ENCODE measurements around the gene ZCCHC7.
"Not testable (repeated sequence)": the region's sequence is repeated elsewhere in the genome, so short reads cannot be mapped to it uniquely, and the experiment has no call there.

Gene ZCCHC7

GRCh38 chr9:37163299-37163698, 42.9 kb downstream of the ZCCHC7 start:
- no peak overlapping the region for H3K4me3 ChIP-seq (ENCODE audit: low read depth, low read length)
- ChIA-PET POLR2A (no interaction called here), CTCF (no interaction called here)
- no peak for DNase-seq (ENCODE audit: low read depth, low spot score)
- TF ChIP-seq CTCF (IDR thresholded peaks at IDR 0.05; ENCODE audit: insufficient read depth, low read length, missing control alignments), result no peak

DNA sequence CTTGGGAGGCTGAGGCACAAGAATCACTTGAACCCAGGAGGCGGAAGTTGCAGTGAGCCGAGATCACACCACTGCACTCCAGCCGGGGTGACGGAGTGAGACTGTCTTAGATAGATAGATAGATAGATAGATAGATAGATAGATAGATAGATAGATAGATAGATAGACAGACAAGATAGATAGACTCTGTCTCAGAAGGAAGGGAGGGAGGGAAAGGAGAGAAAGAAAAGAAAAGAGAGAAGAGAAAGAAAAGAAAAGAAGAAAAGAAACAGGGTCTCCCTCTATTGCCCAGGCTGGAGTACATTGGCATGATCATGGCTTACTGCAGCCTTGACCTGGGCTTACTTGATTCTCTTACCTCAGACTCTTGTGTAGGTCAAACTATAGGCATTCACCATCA, 44.0 kb downstream of the ZCCHC7 start:
- POLR2A ChIA-PET; DNase-seq (ENCODE audit: low read depth, low spot score); H3K4me3 ChIP-seq (ENCODE audit: low read depth, low read length); CTCF ChIA-PET: not testable (repeated sequence)

GRCh38 chr9:37165644-37166043, 45.3 kb downstream of the ZCCHC7 start:
- POLR2A ChIA-PET, result no interaction called here
- CTCF ChIA-PET, result no interaction called here
- H3K4me3 ChIP-seq (ENCODE audit: low read depth, low read length), result no peak overlapping the region
- no peak for TF ChIP-seq CTCF (IDR thresholded peaks at IDR 0.05; ENCODE audit: insufficient read depth, low read length, missing control alignments)
- DNase-seq (ENCODE audit: low read depth, low spot score), result no peak

GRCh38 chr9:37167456-37168047, 47.2 kb downstream of the ZCCHC7 start:
- no peak overlapping the region for H3K4me3 ChIP-seq (ENCODE audit: low read depth, low read length)
- ChIA-PET CTCF (no interaction called here), POLR2A (no interaction called here)
- no peak for TF ChIP-seq CTCF (IDR thresholded peaks at IDR 0.05; ENCODE audit: insufficient read depth, low read length, missing control alignments)
- no peak for DNase-seq (ENCODE audit: low read depth, low spot score)

- no peak overlapping the region for H3K4me3 ChIP-seq (ENCODE audit: low read depth, low read length)
- POLR2A ChIA-PET, result no interaction called here
- no peak for TF ChIP-seq CTCF (IDR thresholded peaks at IDR 0.05; ENCODE audit: insufficient read depth, low read length, missing control alignments)
- DNase-seq (ENCODE audit: low read depth, low spot score), result no peak
- CTCF ChIA-PET, result interaction anchor here (1.0 kb wide), 1 partner anchor 52 kb away, joined by 3 read pairs; the partner anchor contains the start of gene ZCCHC7
Observed at GRCh38 chr9:37172557-37172956, 52.2 kb downstream of the ZCCHC7 start.

GRCh38 chr9:37174247-37174646, 53.9 kb downstream of the ZCCHC7 start:
- H3K4me3 ChIP-seq (ENCODE audit: low read depth, low read length), result no peak overlapping the region
- CTCF ChIA-PET, result interaction anchor here (1.0 kb wide), 1 partner anchor 26 kb away, joined by 3 read pairs; no protein-coding TSS in a partner anchor
- DNase-seq (ENCODE audit: low read depth, low spot score), result no peak
- POLR2A ChIA-PET, result no interaction called here
- TF ChIP-seq CTCF (IDR thresholded peaks at IDR 0.05; ENCODE audit: insufficient read depth, low read length, missing control alignments), result no peak

- no peak for DNase-seq (ENCODE audit: low read depth, low spot score)
- no peak overlapping the region for H3K4me3 ChIP-seq (ENCODE audit: low read depth, low read length)
- ChIA-PET POLR2A (no interaction called here), CTCF (no interaction called here)
- TF ChIP-seq CTCF (IDR thresholded peaks at IDR 0.05; ENCODE audit: insufficient read depth, low read length, missing control alignments), result no peak
Observed at GRCh38 chr9:37178742-37179141, 58.4 kb downstream of the ZCCHC7 start.

Measured in AG04449 (cell line).